Prostate gland (tissue), 2 donors: ENCODE data around the gene LRRC18.

Source experiments
- CTCF ChIP-seq, 4 experiments: fragments of 200-600 bp in 2 of 4; fragments of 450-650 bp in 2 of 4; sonication (generic) in 2 of 4; IDR thresholded peaks; 1 replicate in 3 of 4; 2 replicates in 1 of 4; pipeline ENCODE4 v1.5.1; 2016 to 2019; ENCODE audit warnings: antibody characterized with exemption in 4 of 4, mild to moderate bottlenecking in 2 of 4, moderate library complexity in 2 of 4
- POLR2A ChIP-seq: fragments of 450-650 bp; IDR thresholded peaks from one replicate; pipeline ENCODE4 v1.6.1; 2016; ENCODE audit warnings: antibody characterized with exemption, mild to moderate bottlenecking

- no peak for TF ChIP-seq CTCF (IDR thresholded peaks at IDR 0.05)
- no peak for TF ChIP-seq POLR2A
Observed at GRCh38 chr10:48896756-48897440, 42.7 kb downstream of the LRRC18 start.
